ENCODE measurements around the gene GXYLT1. TPM values are rescaled to one million over a fixed set of nuclear protein-coding genes. Genes with fewer than 3 reads are reported as not detected.
"Not testable (repeated sequence)": the region's sequence is repeated elsewhere in the genome, so short reads cannot be mapped to it uniquely, and the experiment has no call there.

The GXYLT1 gene, protein sequence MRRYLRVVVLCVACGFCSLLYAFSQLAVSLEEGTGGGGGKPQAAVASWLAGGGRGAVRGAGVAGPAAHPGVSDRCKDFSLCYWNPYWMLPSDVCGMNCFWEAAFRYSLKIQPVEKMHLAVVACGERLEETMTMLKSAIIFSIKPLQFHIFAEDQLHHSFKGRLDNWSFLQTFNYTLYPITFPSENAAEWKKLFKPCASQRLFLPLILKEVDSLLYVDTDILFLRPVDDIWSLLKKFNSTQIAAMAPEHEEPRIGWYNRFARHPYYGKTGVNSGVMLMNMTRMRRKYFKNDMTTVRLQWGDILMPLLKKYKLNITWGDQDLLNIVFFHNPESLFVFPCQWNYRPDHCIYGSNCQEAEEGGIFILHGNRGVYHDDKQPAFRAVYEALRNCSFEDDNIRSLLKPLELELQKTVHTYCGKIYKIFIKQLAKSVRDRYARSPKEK
- total RNA-seq, result 10 to 100 TPM in 2 of 4 donors, 1 to 10 TPM in 2; 7.4 to 14.7 (median 10.7) TPM

DNA sequence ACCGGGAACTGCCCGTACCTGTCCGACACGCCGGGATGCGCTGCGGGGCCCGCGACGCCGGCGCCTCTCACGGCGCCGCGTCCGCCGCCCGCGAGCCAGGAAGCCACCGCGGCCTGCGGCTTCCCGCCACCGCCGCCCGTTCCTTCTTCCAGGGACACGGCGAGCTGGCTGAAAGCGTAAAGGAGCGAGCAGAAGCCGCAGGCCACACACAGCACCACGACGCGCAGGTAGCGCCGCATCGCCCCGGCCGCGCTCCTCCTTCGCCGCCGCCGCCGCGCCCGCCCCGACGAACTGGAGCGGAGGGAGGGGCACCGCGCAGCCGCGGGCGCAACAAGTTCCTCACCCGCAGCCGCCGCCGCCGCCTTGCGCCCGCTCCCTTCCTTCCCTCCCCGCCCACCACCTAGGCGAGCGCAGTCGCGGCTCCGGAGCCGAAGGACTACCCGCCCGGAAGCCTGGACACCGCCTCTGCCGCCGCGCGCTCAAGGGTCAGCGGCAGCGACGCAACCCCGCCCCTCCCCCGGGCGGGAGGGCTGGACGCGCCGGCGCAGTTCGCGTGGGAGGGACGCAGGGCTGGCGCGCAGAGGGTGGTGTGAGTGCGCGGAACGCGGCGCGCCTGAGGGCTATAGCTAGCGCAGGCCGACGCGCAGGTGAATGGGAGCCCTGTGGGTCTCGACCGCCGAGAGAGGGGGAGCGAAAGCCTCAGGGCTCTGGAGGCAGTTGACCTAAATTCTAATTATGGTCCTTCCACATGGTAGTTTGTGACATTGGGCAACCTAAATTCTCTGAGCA, at the start of gene GXYLT1:
Gene GXYLT1 (minus strand): TSS at position 467 of the 789 bp plus-strand sequence. CDS start 228 bp downstream, at position 239.
- Histone ChIP-seq H3K4me1 (peaks cover 0 to 9% (median 4%) of the 10 kb centered on the region in 4 donors), H3K36me3 (no peaks in the 10 kb centered on the region), H3K27me3 (no peaks in the 10 kb centered on the region), H3K9me3 (no peaks in the 10 kb centered on the region), H3K27ac (peak within 1 kb of the TSS; percentile 75 to 98 (median 92)), H3K4me3 (peak within 1 kb of the TSS; percentile 54 to 96 (median 78))
- peak; percentile 77 to 95 (median 95) for DNase-seq
- TF ChIP-seq POLR2A (IDR thresholded peaks at IDR 0.05), result peak; percentile 62 to 86
- TF ChIP-seq, protein P1, sequence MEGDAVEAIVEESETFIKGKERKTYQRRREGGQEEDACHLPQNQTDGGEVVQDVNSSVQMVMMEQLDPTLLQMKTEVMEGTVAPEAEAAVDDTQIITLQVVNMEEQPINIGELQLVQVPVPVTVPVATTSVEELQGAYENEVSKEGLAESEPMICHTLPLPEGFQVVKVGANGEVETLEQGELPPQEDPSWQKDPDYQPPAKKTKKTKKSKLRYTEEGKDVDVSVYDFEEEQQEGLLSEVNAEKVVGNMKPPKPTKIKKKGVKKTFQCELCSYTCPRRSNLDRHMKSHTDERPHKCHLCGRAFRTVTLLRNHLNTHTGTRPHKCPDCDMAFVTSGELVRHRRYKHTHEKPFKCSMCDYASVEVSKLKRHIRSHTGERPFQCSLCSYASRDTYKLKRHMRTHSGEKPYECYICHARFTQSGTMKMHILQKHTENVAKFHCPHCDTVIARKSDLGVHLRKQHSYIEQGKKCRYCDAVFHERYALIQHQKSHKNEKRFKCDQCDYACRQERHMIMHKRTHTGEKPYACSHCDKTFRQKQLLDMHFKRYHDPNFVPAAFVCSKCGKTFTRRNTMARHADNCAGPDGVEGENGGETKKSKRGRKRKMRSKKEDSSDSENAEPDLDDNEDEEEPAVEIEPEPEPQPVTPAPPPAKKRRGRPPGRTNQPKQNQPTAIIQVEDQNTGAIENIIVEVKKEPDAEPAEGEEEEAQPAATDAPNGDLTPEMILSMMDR (IDR thresholded peaks at IDR 0.05), result peak in 2 of 6 experiments; percentile 16 to 30

DNA sequence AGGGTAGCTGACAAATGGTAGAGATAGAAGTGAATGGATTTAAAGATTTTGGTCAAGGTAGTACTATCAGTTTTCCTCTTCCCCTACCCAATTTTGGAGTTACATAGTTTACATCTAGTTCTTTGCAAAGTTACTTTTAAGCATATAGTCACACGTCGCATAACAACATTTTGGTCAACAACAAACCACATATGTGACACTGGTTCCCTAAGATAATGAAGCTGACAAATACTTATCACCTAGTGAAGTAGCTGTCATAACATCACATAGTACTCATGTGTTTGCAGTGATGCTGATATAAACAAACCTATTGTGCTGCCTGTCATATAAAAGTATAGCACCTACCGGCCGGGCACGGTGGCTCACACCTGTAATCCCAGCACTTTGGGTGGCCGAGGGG, 48.0 kb upstream of the GXYLT1 start:
- H3K4me3 ChIP-seq, result no peak overlapping the region
- H3K36me3 ChIP-seq, result peaks cover 0 to 15% (median 0%) of the 10 kb centered on the region in 3 donors
- no peaks in the 10 kb centered on the region for H3K27me3 ChIP-seq
- TF ChIP-seq POLR2A (IDR thresholded peaks at IDR 0.05), result no peak
- TF ChIP-seq, protein P1 (IDR thresholded peaks at IDR 0.05), result no peak
- no peaks in the 10 kb centered on the region for H3K9me3 ChIP-seq
- no peak for DNase-seq
- H3K4me1 ChIP-seq, result no peaks in the 10 kb centered on the region
- no peak overlapping the region for H3K27ac ChIP-seq

DNA sequence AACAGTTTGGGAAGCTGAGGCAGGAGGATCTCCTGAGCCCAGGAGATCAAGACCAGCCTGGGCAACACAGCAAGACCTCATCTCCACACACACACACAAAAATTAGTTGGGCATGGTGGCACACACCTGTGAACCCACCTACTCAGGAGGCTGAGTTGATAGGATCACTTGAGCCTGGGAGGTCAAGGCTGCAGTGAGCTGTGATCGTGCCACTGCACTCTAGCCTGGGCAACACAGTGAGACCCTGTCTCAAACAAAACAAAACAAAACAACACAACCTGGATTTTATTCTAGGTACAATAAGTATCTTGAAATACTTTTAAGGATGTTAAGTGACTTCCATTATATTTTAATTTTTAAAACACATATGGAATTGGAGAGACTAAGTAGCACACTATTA, 47.6 kb upstream of the GXYLT1 start:
- Histone ChIP-seq H3K9me3 (no peaks in the 10 kb centered on the region), H3K27me3 (no peaks in the 10 kb centered on the region), H3K27ac (no peak overlapping the region), H3K4me1 (no peaks in the 10 kb centered on the region), H3K36me3 (peaks cover 0 to 11% (median 0%) of the 10 kb centered on the region in 3 donors), H3K4me3 (no peak overlapping the region)
- no peak for TF ChIP-seq POLR2A (IDR thresholded peaks at IDR 0.05)
- TF ChIP-seq, protein P1 (IDR thresholded peaks at IDR 0.05), result no peak
- DNase-seq, result no peak

DNA sequence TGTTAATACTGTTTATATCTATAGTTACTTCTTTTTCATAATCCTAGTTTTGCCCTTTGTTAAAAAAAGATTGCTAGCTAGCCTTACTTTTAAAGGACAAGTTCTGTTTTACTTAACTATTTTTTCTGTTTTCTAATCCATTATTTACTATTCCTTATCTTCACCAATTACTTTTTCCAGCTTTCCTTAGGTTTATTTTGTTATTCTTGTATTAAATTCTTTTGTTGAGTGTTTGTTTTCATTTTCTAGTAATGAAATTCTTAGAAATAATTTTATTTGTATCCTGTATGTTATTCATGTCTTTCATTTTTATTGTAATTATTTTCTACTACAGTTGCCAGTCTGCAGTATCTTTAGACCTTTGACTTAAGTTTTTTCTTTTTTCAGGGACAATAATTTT, 45.7 kb upstream of the GXYLT1 start:
- peaks cover 0 to 6% (median 0%) of the 10 kb centered on the region in 3 donors for H3K36me3 ChIP-seq
- no peak overlapping the region for H3K27ac ChIP-seq
- no peaks in the 10 kb centered on the region for H3K27me3 ChIP-seq
- TF ChIP-seq POLR2A (IDR thresholded peaks at IDR 0.05), result no peak
- TF ChIP-seq, protein P1 (IDR thresholded peaks at IDR 0.05), result no peak
- no peaks in the 10 kb centered on the region for H3K4me1 ChIP-seq
- no peaks in the 10 kb centered on the region for H3K9me3 ChIP-seq
- H3K4me3 ChIP-seq, result no peak overlapping the region
- DNase-seq, result no peak

DNA sequence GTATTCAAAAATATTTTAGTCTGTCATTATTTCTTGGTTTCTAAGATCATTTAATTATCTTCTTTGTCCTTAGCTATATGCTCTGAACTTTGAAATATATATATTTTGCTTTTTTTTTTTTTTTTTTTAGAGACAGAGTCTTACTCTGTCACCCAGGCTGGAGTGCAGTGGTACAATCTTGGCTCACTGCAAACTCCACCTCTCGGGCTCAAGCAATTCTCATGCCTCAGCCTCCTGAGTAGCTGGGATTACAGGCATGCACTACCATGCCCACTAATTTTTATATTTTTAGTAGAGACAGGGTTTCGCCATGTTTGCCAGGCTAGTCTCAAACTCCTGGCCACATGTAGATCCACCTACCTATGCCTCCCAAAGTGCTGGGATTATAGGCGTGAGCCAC, 43.6 kb upstream of the GXYLT1 start:
- not testable (repeated sequence) for H3K4me1 ChIP-seq, H3K4me3 ChIP-seq, H3K27ac ChIP-seq, H3K36me3 ChIP-seq, DNase-seq, H3K9me3 ChIP-seq, H3K27me3 ChIP-seq

DNA sequence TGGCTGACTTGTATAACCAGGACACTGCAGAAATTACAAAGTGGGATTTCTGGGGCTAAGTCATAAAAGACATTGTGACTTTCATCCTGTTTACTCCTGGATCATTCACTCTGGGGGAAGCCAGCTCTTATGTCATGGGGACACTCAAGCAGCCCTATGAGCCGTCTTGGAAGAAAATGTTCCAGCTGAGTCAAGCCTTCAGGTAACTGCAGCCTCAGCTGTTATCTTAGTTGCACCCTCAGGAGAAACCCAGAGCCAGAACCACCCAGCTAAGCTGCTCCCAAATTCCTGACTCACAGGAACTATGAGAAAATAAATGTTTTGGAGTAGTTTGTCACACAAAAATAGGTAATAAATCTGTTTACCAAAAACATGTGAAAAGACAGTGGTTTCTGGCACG, 43.1 kb upstream of the GXYLT1 start:
- TF ChIP-seq, protein P1 (IDR thresholded peaks at IDR 0.05), result no peak
- no peak for TF ChIP-seq POLR2A (IDR thresholded peaks at IDR 0.05)

More for the DNA sequence above, 43.1 kb upstream of the GXYLT1 start:
- Histone ChIP-seq H3K9me3 (no peaks in the 10 kb centered on the region), H3K27ac (no peak overlapping the region), H3K4me1 (no peaks in the 10 kb centered on the region), H3K4me3 (no peak overlapping the region), H3K27me3 (no peaks in the 10 kb centered on the region), H3K36me3 (peaks cover 0 to 5% (median 0%) of the 10 kb centered on the region in 3 donors)
- no peak for DNase-seq

Measured in Peyer's patch (tissue), 4 donors.